Right lung (tissue), 5 donors: ENCODE measurements around the gene EEFSEC. TPM values are rescaled to one million over a fixed set of nuclear protein-coding genes. Genes with fewer than 3 reads are reported as not detected.

Experiments
- DNase-seq, 2 donors: peaks; one replicate each; pipeline ENCODE4 v3.0.0-alpha.2; 2013
- polyA plus RNA-seq, 5 donors: library from polyadenylated mRNA; unstranded; fragments of 120-200 nt; gene quantifications; one replicate each; pipeline versions ENCODE4 v1.2.1 to v1.2.3, GENCODE V29; 2013; ENCODE audit warnings: inconsistent platforms in 1 of 5, low replicate concordance in 1 of 5; ENCODE audit not compliant: insufficient read length in 5 of 5, insufficient read depth in 1 of 5

The EEFSEC gene
- polyA plus RNA-seq, 5 donors: 17.5 to 28.6 (median 18.8) TPM

- no peak for DNase-seq
These were observed 62.0 kb downstream of the EEFSEC start for GRCh38 chr3:128215290-128215689.

GRCh38 chr3:128215800-128216495, 62.7 kb downstream of the EEFSEC start:
- DNase-seq: no peak

GRCh38 chr3:128217702-128218547, 64.6 kb downstream of the EEFSEC start:
- DNase-seq: peak; percentile 85 to 87

- DNase-seq: no peak
These were observed 65.4 kb downstream of the EEFSEC start for GRCh38 chr3:128218548-128219257.

GRCh38 chr3:128221328-128221727, 68.0 kb downstream of the EEFSEC start:
- DNase-seq: no peak

- DNase-seq: no peak
These were observed 69.6 kb downstream of the EEFSEC start for GRCh38 chr3:128222796-128223385.

- DNase-seq: no peak
These were observed 73.0 kb downstream of the EEFSEC start for GRCh38 chr3:128226186-128226725.

GRCh38 chr3:128226795-128227395, 73.6 kb downstream of the EEFSEC start:
- no peak for DNase-seq

GRCh38 chr3:128227507-128227906, 74.2 kb downstream of the EEFSEC start:
- no peak for DNase-seq

- no peak for DNase-seq
These were observed 75.2 kb downstream of the EEFSEC start for GRCh38 chr3:128228366-128228910.

- DNase-seq: no peak
These were observed 76.0 kb downstream of the EEFSEC start for GRCh38 chr3:128229106-128229857.

GRCh38 chr3:128231606-128232005, 78.3 kb downstream of the EEFSEC start:
- no peak for DNase-seq

- DNase-seq: no peak
These were observed 79.3 kb downstream of the EEFSEC start for GRCh38 chr3:128232376-128233178.

GRCh38 chr3:128235207-128235926, 82.1 kb downstream of the EEFSEC start:
- no peak for DNase-seq

- DNase-seq: no peak
These were observed 83.4 kb downstream of the EEFSEC start for GRCh38 chr3:128236657-128237056.

GRCh38 chr3:128237348-128238183, 84.3 kb downstream of the EEFSEC start:
- no peak for DNase-seq

GRCh38 chr3:128238184-128238489, 84.9 kb downstream of the EEFSEC start:
- DNase-seq: no peak

- no peak for DNase-seq
These were observed 86.0 kb downstream of the EEFSEC start for GRCh38 chr3:128239304-128239703.
